ENCODE data around the gene AKAP4.

The AKAP4 gene

GRCh38 chrX:50188859-50189600, 11.8 kb downstream of the AKAP4 start:
- ChIA-PET POLR2A (ENCODE audit: low non-redundant PET) (no interaction called here), CTCF (interaction anchor here (0.7 kb wide), 1 partner anchor 269 kb away, joined by 3 read pairs; no protein-coding TSS in a partner anchor)
- no peak for TF ChIP-seq CTCF (conservative IDR thresholded peaks at IDR 0.05; ENCODE audit: low read depth)
- DNase-seq (ENCODE audit: low spot score), result no peak
- H3K27ac ChIP-seq, result no peak overlapping the region

GRCh38 chrX:50183891-50184290, 16.9 kb downstream of the AKAP4 start:
- no peak for TF ChIP-seq CTCF (conservative IDR thresholded peaks at IDR 0.05; ENCODE audit: low read depth)
- H3K27ac ChIP-seq, result no peak overlapping the region
- CTCF ChIA-PET, result no interaction called here
- POLR2A ChIA-PET (ENCODE audit: low non-redundant PET), result no interaction called here
- no peak for DNase-seq (ENCODE audit: low spot score)

GRCh38 chrX:50180073-50180940, 20.5 kb downstream of the AKAP4 start:
- TF ChIP-seq CTCF (conservative IDR thresholded peaks at IDR 0.05; ENCODE audit: low read depth), result no peak
- ChIA-PET CTCF (no interaction called here), POLR2A (ENCODE audit: low non-redundant PET) (no interaction called here)
- no peak overlapping the region for H3K27ac ChIP-seq
- no peak for DNase-seq (ENCODE audit: low spot score)

GRCh38 chrX:50169717-50170116, 31.1 kb downstream of the AKAP4 start:
- no peak overlapping the region for H3K27ac ChIP-seq
- no peak for TF ChIP-seq CTCF (conservative IDR thresholded peaks at IDR 0.05; ENCODE audit: low read depth)
- no peak for DNase-seq (ENCODE audit: low spot score)
- CTCF ChIA-PET, result no interaction called here
- POLR2A ChIA-PET (ENCODE audit: low non-redundant PET), result no interaction called here

- H3K27ac ChIP-seq, result no peak overlapping the region
- POLR2A ChIA-PET (ENCODE audit: low non-redundant PET), result no interaction called here
- CTCF ChIA-PET, result interaction anchor here (0.7 kb wide), 1 partner anchor 243 kb away, joined by 4 read pairs; no protein-coding TSS in a partner anchor
- DNase-seq (ENCODE audit: low spot score), result peak; percentile 1
- TF ChIP-seq CTCF (conservative IDR thresholded peaks at IDR 0.05; ENCODE audit: low read depth), result no peak
Observed at GRCh38 chrX:50168241-50168687, 32.5 kb downstream of the AKAP4 start.

- TF ChIP-seq CTCF (conservative IDR thresholded peaks at IDR 0.05; ENCODE audit: low read depth), result no peak
- CTCF ChIA-PET, result no interaction called here
- POLR2A ChIA-PET (ENCODE audit: low non-redundant PET), result no interaction called here
- no peak for DNase-seq (ENCODE audit: low spot score)
- no peak overlapping the region for H3K27ac ChIP-seq
Observed at GRCh38 chrX:50167366-50167765, 33.4 kb downstream of the AKAP4 start.

Data from RWPE1 (cell line).